Ishikawa (cell line): Measurements from ENCODE around the gene CDHR1.
A peak's percentile ranks its signal among the peaks of the same experiment; 100 is the strongest.

Source experiments
- CEBPB ChIP-seq: IDR thresholded peaks from 2 replicates; pipeline ENCODE4 v1.6.1; 2012
- CREB1 ChIP-seq: IDR thresholded peaks from 2 replicates; pipeline ENCODE4 v1.6.1; 2012; ENCODE audit warnings: low read depth
- EGR1 ChIP-seq: IDR thresholded peaks from 2 replicates; pipeline ENCODE4 v1.6.1; 2012
- FOXM1 ChIP-seq: IDR thresholded peaks from 2 replicates; pipeline ENCODE4 v1.6.1; 2012; ENCODE audit warnings: low read depth, borderline replicate concordance
- MAX ChIP-seq: IDR thresholded peaks from 2 replicates; pipeline ENCODE4 v1.6.1; 2012
- NFIC ChIP-seq: IDR thresholded peaks from 2 replicates; pipeline ENCODE4 v1.6.1; 2012
- RAD21 ChIP-seq: IDR thresholded peaks from 2 replicates; pipeline ENCODE4 v1.6.1; 2012; ENCODE audit warnings: low read depth
- REST ChIP-seq: IDR thresholded peaks from 2 replicates; pipeline ENCODE4 v1.6.1; 2012; ENCODE audit warnings: low read depth, mild to moderate bottlenecking
- TAF1 ChIP-seq: IDR thresholded peaks from 2 replicates; pipeline ENCODE4 v1.6.1; 2012; ENCODE audit warnings: low read depth, mild to moderate bottlenecking
- TCF12 ChIP-seq: IDR thresholded peaks from 2 replicates; pipeline ENCODE4 v1.6.1; 2012; ENCODE audit warnings: low read depth
- TEAD4 ChIP-seq: IDR thresholded peaks from 2 replicates; pipeline ENCODE4 v1.6.1; 2012
- USF1 ChIP-seq: IDR thresholded peaks from 2 replicates; pipeline ENCODE4 v1.6.1; 2012
- YY1 ChIP-seq: IDR thresholded peaks from 2 replicates; pipeline ENCODE4 v1.6.1; 2012; ENCODE audit warnings: low read depth
- ZBTB7A ChIP-seq: IDR thresholded peaks from 2 replicates; pipeline ENCODE4 v1.6.1; 2012; ENCODE audit warnings: low read depth

CDHR1 gene

DNA sequence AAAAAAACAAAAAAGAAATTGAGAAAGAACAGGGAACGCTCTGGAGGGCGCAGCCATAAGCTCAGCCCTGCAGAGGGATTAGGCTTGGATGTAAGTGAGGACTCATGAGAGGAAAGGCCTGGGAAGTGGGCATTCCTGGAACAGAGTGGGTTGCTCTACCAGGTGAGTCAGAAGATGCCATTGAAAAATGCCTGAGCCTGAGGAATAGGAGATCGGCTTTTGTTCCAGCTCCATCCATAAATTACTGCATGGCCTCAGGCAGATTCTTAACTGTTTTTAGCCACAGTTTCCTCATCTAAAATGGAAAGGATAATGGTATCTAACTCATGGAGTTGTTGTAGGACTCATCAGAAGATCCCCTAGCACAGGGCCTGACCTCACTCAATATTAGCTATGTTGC, 49.4 kb downstream of the CDHR1 start:
- TF ChIP-seq EGR1, result no peak
- TF ChIP-seq FOXM1, result no peak
- TF ChIP-seq USF1, result no peak
- no peak for TF ChIP-seq TEAD4

- TF ChIP-seq TEAD4, result no peak
- TF ChIP-seq CREB1, result no peak
- no peak for TF ChIP-seq REST
Observed at GRCh38 chr10:84244651-84245270, 50.4 kb downstream of the CDHR1 start, which contains the start of gene RGR. RGR (plus strand) TSS chr10:84245053; CDS start chr10:84245091, 38 bp downstream.

DNA sequence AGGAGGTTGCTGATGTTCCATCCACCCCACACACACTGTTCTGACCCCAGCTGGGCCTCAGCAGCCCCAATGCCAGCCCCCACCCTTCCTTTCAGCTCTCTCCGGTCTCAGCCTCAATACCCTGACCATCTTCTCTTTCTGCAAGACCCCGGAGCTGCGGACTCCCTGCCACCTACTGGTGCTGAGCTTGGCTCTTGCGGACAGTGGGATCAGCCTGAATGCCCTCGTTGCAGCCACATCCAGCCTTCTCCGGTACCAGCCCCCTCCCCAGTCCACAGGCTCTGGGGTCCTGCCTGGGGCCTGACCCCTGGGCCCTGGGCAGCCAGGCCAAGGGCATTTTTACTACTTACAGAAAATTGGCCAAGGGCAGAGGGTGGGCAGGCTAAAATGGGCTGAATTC, 53.2 kb downstream of the CDHR1 start:
- no peak for TF ChIP-seq TEAD4
- TF ChIP-seq TCF12, result no peak

GRCh38 chr10:84248794-84249193, 54.5 kb downstream of the CDHR1 start:
- TF ChIP-seq ZBTB7A (no peak), MAX (no peak)

DNA sequence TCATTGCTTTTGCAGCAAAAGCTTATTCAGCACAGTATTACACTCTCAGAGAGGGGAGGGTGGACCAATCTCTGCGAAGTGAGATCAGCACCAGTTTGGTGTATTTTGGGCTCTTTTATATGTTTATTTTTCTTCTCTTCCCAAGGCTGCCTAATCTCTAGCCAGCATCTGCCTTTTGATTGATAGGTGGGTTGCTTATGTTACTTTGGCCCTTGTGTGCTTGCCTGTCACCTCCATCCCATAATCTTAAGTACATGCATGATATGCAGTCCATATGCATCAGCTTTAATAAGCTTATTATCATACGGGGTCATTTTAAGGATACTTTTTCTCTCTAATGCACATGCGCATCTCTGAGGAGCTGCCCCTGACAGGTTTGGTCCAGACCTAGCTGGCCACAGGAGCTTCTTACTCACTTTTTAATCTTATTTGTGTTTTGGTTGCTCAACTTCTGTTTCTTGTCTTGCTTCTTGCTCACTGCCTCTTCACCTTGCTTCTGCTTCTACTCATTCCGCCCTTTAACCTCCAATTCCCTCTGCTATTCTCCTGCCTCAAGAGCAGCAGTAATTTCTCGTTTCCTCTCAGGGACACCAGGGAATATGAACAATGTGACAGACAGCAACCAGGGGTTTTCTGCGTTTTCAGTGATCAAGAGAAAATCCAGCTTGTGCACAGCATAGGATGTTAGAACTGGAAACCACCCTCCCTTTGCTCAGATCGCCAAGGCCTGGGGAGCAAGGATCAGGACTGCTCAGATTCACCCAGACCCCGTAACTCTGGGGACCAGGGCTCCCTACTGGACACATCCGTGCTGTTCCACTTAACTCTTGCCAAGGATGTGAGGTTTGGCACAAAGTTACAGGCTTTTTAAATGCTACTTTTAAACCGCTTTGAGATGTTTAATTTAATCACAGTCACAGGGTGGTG, 60.5 kb downstream of the CDHR1 start:
- TF ChIP-seq EGR1 (no peak), TCF12 (no peak), REST (no peak), NFIC (no peak), CEBPB (no peak), TEAD4 (no peak), FOXM1 (no peak), ZBTB7A (no peak), RAD21 (no peak), TAF1 (no peak), CREB1 (no peak), MAX (no peak), YY1 (no peak)

- TF ChIP-seq USF1 (no peak), RAD21 (peak; percentile 38; the same call in 1 of the 2 replicates), TEAD4 (no peak), TAF1 (no peak), ZBTB7A (no peak), MAX (peak; percentile 81)
Observed at GRCh38 chr10:84256510-84257342, 62.4 kb downstream of the CDHR1 start.
